Measurements from ENCODE around the gene STK32B.
"Not testable (repeated sequence)": the region's sequence is repeated elsewhere in the genome, so short reads cannot be mapped to it uniquely, and the experiment has no call there.

Gene STK32B

GRCh38 chr4:5403746-5404497 is 352.6 kb downstream of the STK32B start:
- no peak for DNase-seq

GRCh38 chr4:5409237-5409636 is 358.0 kb downstream of the STK32B start:
- no peak for DNase-seq

- DNase-seq, result no peak
Measured at GRCh38 chr4:5409972-5410618, 358.8 kb downstream of the STK32B start.

GRCh38 chr4:5412296-5412695 is 361.0 kb downstream of the STK32B start:
- DNase-seq, result no peak

GRCh38 chr4:5412751-5413150 is 361.5 kb downstream of the STK32B start:
- no peak for DNase-seq

- no peak for DNase-seq
Measured at GRCh38 chr4:5416637-5417036, 365.4 kb downstream of the STK32B start.

GRCh38 chr4:5420266-5420665 is 369.0 kb downstream of the STK32B start:
- no peak for DNase-seq

GRCh38 chr4:5421416-5421815 is 370.1 kb downstream of the STK32B start:
- no peak for DNase-seq

- no peak for DNase-seq
Measured at GRCh38 chr4:5422195-5422594, 370.9 kb downstream of the STK32B start.

GRCh38 chr4:5423670-5424069 is 372.4 kb downstream of the STK32B start:
- DNase-seq, result no peak

GRCh38 chr4:5424211-5424610 is 372.9 kb downstream of the STK32B start:
- no peak for DNase-seq

- DNase-seq, result no peak
Measured at GRCh38 chr4:5424901-5425300, 373.6 kb downstream of the STK32B start.

- no peak for DNase-seq
Measured at GRCh38 chr4:5429747-5430146, 378.5 kb downstream of the STK32B start.

GRCh38 chr4:5433196-5433595 is 381.9 kb downstream of the STK32B start:
- DNase-seq, result no peak

- no peak for DNase-seq
Measured at GRCh38 chr4:5435201-5435600, 383.9 kb downstream of the STK32B start.

GRCh38 chr4:5435823-5436222 is 384.5 kb downstream of the STK32B start:
- no peak for DNase-seq

- DNase-seq, result not testable (repeated sequence)
Measured at GRCh38 chr4:5443976-5444802, 392.9 kb downstream of the STK32B start.

GRCh38 chr4:5444918-5445517 is 393.7 kb downstream of the STK32B start:
- no peak for DNase-seq

- no peak for DNase-seq
Measured at GRCh38 chr4:5446595-5447226, 395.4 kb downstream of the STK32B start.

- DNase-seq, result no peak
Measured at GRCh38 chr4:5447755-5448154, 396.5 kb downstream of the STK32B start.

- DNase-seq, result no peak
Measured at GRCh38 chr4:5448221-5448620, 396.9 kb downstream of the STK32B start.

- DNase-seq, result no peak
Measured at GRCh38 chr4:5451243-5451642, 400.0 kb downstream of the STK32B start.

GRCh38 chr4:5452156-5452555 is 400.9 kb downstream of the STK32B start:
- no peak for DNase-seq

Data from CD4-positive, alpha-beta T cell treated with Interleukin-6 for 4 hours (primary cell).